Fibroblast of lung (primary cell): ENCODE results near the gene ZNF580. TPM values are rescaled to one million over a fixed set of nuclear protein-coding genes. Genes with fewer than 3 reads are reported as not detected.

ENCODE experiments used
- DNase-seq, 2 donors: peaks; one replicate each; pipeline versions ENCODE4 v3.0.0 to v3.0.0-alpha.2; 2010; ENCODE audit warnings: low read depth in 2 of 2
- H2AFZ ChIP-seq: 2 replicates; pipeline ENCODE4 v1.5.1; 2012; ENCODE audit warnings: low read length, control low read depth, inconsistent platforms
- H3K27ac ChIP-seq: 2 replicates; pipeline ENCODE4 v1.5.1; 2011; ENCODE audit warnings: low read length, control low read depth; ENCODE audit not compliant: insufficient read depth
- H3K27me3 ChIP-seq: 2 replicates; pipeline ENCODE4 v1.5.1; 2011; ENCODE audit warnings: mild to moderate bottlenecking, low read length; ENCODE audit not compliant: control insufficient read depth, insufficient read depth
- H3K36me3 ChIP-seq: 2 replicates; pipeline ENCODE4 v1.5.1; 2011; ENCODE audit warnings: low read length; ENCODE audit not compliant: control insufficient read depth, insufficient read depth
- H3K4me1 ChIP-seq: 2 replicates; pipeline ENCODE4 v1.5.1; 2011; ENCODE audit warnings: low read length; ENCODE audit not compliant: control insufficient read depth, insufficient read depth; ENCODE audit errors: extremely low read depth
- H3K4me2 ChIP-seq: 2 replicates; pipeline ENCODE4 v1.5.1; 2011; ENCODE audit warnings: low read length, control low read depth; ENCODE audit not compliant: insufficient read depth; ENCODE audit errors: extremely low read depth
- H3K4me3 ChIP-seq, 4 experiments: fragments of 200-600 bp in 1 of 4; sonication (generic) in 1 of 4; replicated peaks in 1 of 4; 2 replicates each; pipeline ENCODE4 v1.5.1; 2011 to 2016; ENCODE audit warnings: low read length in 4 of 4, low read depth in 3 of 4, mild to moderate bottlenecking in 3 of 4, control low read depth in 2 of 4, inconsistent platforms in 1 of 4, mixed read lengths in 1 of 4; ENCODE audit not compliant: insufficient read depth in 1 of 4; ENCODE audit errors: control extremely low read depth in 1 of 4
- H3K79me2 ChIP-seq: 2 replicates; pipeline ENCODE4 v1.5.1; 2012; ENCODE audit warnings: mild to moderate bottlenecking, low read length, inconsistent platforms; ENCODE audit not compliant: control insufficient read depth, insufficient read depth
- H3K9ac ChIP-seq: 2 replicates; pipeline ENCODE4 v1.5.1; 2011; ENCODE audit warnings: mild to moderate bottlenecking, low read length, control low read depth; ENCODE audit not compliant: insufficient read depth
- H3K9me3 ChIP-seq: 2 replicates; pipeline ENCODE4 v1.5.1; 2012; ENCODE audit warnings: low read depth, low read length; ENCODE audit not compliant: control insufficient read depth, insufficient read depth
- H4K20me1 ChIP-seq: 2 replicates; pipeline ENCODE4 v1.5.1; 2011; ENCODE audit warnings: low read length; ENCODE audit not compliant: control insufficient read depth, insufficient read depth; ENCODE audit errors: extremely low read depth
- CTCF ChIP-seq, 2 donors: IDR thresholded peaks in 1 of 2; conservative IDR thresholded peaks in 1 of 2; 1 replicate in 1 of 2; 2 replicates in 1 of 2; pipeline ENCODE4 v1.5.1; 2011 to 2012; ENCODE audit warnings: low read length in 2 of 2, control low read depth in 1 of 2, inconsistent platforms in 1 of 2, low read depth in 1 of 2, mild to moderate bottlenecking in 1 of 2
- EZH2 ChIP-seq: IDR thresholded peaks from 2 replicates; pipeline ENCODE4 v1.5.1; 2012; ENCODE audit warnings: low read length, control low read depth, mild to moderate bottlenecking; ENCODE audit errors: missing control alignments
- polyA plus RNA-seq, 2 donors: library from polyadenylated mRNA; depleted of rRNA in 1 of 2; stranded (reverse) in 1 of 2; unstranded in 1 of 2; fragments of >200 nt; gene quantifications; 2 replicates each; pipeline ENCODE4 v1.2.1, GENCODE V29; 2011 to 2012; ENCODE audit warnings: missing spikeins in 1 of 2
- total RNA-seq: library from RNA; depleted of rRNA; stranded (reverse); fragments of >200 nt; gene quantifications from 2 replicates; pipeline ENCODE4 v1.2.1, GENCODE V29; 2014

Gene ZNF580
- total and polyA plus RNA-seq, 2 donors (not counting 1 experiment from before 2014, with no cell fraction given) = 4.1 to 7.2 TPM

DNA sequence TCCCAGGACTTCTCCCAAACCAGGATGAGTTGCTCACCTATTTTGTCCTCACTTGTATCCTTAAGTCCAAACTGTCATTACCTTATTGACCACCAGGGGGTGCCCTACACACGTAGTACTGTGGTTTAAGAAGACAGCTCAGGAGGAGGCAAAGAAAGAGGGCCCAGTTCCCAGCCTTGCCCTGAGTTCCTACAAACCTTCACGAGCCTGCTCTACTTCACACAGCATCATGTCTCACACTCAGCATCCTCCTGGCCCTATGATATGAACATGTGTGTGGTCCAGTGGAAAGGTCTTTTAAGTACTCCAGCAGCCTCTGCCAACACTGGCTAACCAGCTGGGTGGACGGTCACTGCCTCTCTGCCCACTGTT lies 8.4 kb upstream of the ZNF580 start:
- peaks cover 6% of the 10 kb centered on the region for H3K4me1 ChIP-seq
- no peak overlapping the region for H3K4me3 ChIP-seq
- no peak overlapping the region for H3K27ac ChIP-seq
- H2AFZ ChIP-seq = peak overlapping the region; percentile 84
- H3K27me3 ChIP-seq = no peaks in the 10 kb centered on the region
- no peak for TF ChIP-seq EZH2
- TF ChIP-seq CTCF (conservative IDR thresholded peaks at IDR 0.05 in 1 of 2, IDR thresholded peaks at IDR 0.05 in 1 of 2; ENCODE audit: low read depth in 1 of 2, low read length in 2 of 2) = peak; percentile 79 to 85
- H4K20me1 ChIP-seq = no peaks in the 10 kb centered on the region
- H3K79me2 ChIP-seq = peaks cover 25% of the 10 kb centered on the region
- H3K9ac ChIP-seq = no peak overlapping the region
- H3K9me3 ChIP-seq = no peaks in the 10 kb centered on the region
- H3K4me2 ChIP-seq = no peak overlapping the region
- peaks cover under 1% of the 10 kb centered on the region for H3K36me3 ChIP-seq
- DNase-seq = peak; percentile 90 to 97

GRCh38 chr19:55633861-55634260 lies 6.9 kb upstream of the ZNF580 start:
- H3K4me1 ChIP-seq = peaks cover 6% of the 10 kb centered on the region
- peaks cover 35% of the 10 kb centered on the region for H3K79me2 ChIP-seq
- no peak overlapping the region for H3K27ac ChIP-seq
- no peak overlapping the region for H3K4me2 ChIP-seq
- no peaks in the 10 kb centered on the region for H3K9me3 ChIP-seq
- no peak for DNase-seq
- no peaks in the 10 kb centered on the region for H4K20me1 ChIP-seq
- no peak overlapping the region for H2AFZ ChIP-seq
- peaks cover 5% of the 10 kb centered on the region for H3K36me3 ChIP-seq
- no peaks in the 10 kb centered on the region for H3K27me3 ChIP-seq
- H3K9ac ChIP-seq = no peak overlapping the region
- H3K4me3 ChIP-seq = no peak overlapping the region
- TF ChIP-seq EZH2 = no peak
- no peak for TF ChIP-seq CTCF (conservative IDR thresholded peaks at IDR 0.05 in 1 of 2, IDR thresholded peaks at IDR 0.05 in 1 of 2; ENCODE audit: low read depth in 1 of 2, low read length in 2 of 2)

DNA sequence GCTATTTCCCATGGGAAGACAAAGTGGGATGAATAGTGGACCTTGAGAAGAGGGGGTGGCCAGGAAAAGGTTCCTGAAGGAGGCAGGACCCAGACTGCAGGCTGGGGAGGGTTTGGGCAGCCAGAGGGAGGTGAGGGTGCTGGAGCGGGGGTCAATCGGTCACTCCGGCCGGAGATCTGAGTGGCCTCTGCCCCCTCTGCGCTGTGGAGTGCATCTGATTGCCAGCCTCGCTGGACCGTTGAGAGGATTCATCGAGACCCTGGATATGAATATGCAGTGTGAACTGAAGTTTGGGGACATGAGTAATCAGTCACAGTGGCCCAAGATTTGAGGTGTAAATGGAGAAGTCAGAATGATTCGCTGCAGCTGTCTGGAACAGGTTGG lies 5.5 kb upstream of the ZNF580 start:
- Histone ChIP-seq H3K4me1 (peaks cover 9% of the 10 kb centered on the region), H4K20me1 (no peaks in the 10 kb centered on the region), H3K9ac (peak overlapping the region; percentile 91), H3K4me2 (peak overlapping the region; percentile 92), H3K79me2 (peaks cover 38% of the 10 kb centered on the region), H3K36me3 (peaks cover 5% of the 10 kb centered on the region), H3K4me3 (peak overlapping the region; percentile 67 to 100 (median 96)), H3K27ac (peak overlapping the region; percentile 95), H2AFZ (peak overlapping the region; percentile 4), H3K9me3 (no peaks in the 10 kb centered on the region), H3K27me3 (no peaks in the 10 kb centered on the region)
- no peak for DNase-seq
- TF ChIP-seq EZH2 (no peak), CTCF (conservative IDR thresholded peaks at IDR 0.05 in 1 of 2, IDR thresholded peaks at IDR 0.05 in 1 of 2; ENCODE audit: low read depth in 1 of 2, low read length in 2 of 2) (no peak)
